Endothelial cell (in vitro differentiated cells): ENCODE measurements around the gene MAGI1. TPM values are rescaled to one million over a fixed set of nuclear protein-coding genes. Genes with fewer than 3 reads are reported as not detected.

ENCODE experiments used
- DNase-seq: peaks from one replicate; pipeline ENCODE4 v3.0.0; 2021; ENCODE audit warnings: low spot score
- H3K27ac Mint-ChIP-seq: one replicate; pipeline ENCODE4 v1.8.0; 2021; ENCODE audit warnings: mixed read lengths, inconsistent platforms; ENCODE audit not compliant: unreplicated experiment
- H3K27me3 Mint-ChIP-seq: one replicate; pipeline ENCODE4 v1.8.0; 2021; ENCODE audit warnings: mild to moderate bottlenecking, moderate library complexity, mixed read lengths, inconsistent platforms; ENCODE audit not compliant: unreplicated experiment
- H3K36me3 Mint-ChIP-seq: one replicate; pipeline ENCODE4 v1.8.0; 2021; ENCODE audit warnings: mild to moderate bottlenecking, low read depth, mixed read lengths, inconsistent platforms; ENCODE audit not compliant: unreplicated experiment
- H3K4me1 Mint-ChIP-seq: one replicate; pipeline ENCODE4 v1.8.0; 2021; ENCODE audit warnings: mild to moderate bottlenecking, mixed read lengths, inconsistent platforms; ENCODE audit not compliant: unreplicated experiment
- H3K4me3 Mint-ChIP-seq: one replicate; pipeline ENCODE4 v1.8.0; 2021; ENCODE audit warnings: mild to moderate bottlenecking, mixed read lengths, inconsistent platforms; ENCODE audit not compliant: unreplicated experiment
- H3K9me3 Mint-ChIP-seq: one replicate; pipeline ENCODE4 v1.8.0; 2021; ENCODE audit warnings: mixed read lengths, inconsistent platforms; ENCODE audit not compliant: unreplicated experiment
- total RNA-seq: library from RNA; stranded (reverse); fragmentation: NEBNext Ultra II Directional; extraction: Animal tissue kit (Norgen Biotek cat#: 25700); gene quantifications from one replicate; pipeline ENCODE4 v1.2.1, GENCODE V29; 2021; ENCODE audit not compliant: unreplicated experiment
- TF ChIP-seq, protein P1 (sequence below): fragments of 200-600 bp; sonication (generic); IDR thresholded peaks from one replicate; pipeline ENCODE4 v1.5.0; 2021; ENCODE audit warnings: antibody characterized with exemption; ENCODE audit not compliant: unreplicated experiment

The MAGI1 gene
- total RNA-seq, 1 donor from 2014 or later, result 33.8 TPM

DNA sequence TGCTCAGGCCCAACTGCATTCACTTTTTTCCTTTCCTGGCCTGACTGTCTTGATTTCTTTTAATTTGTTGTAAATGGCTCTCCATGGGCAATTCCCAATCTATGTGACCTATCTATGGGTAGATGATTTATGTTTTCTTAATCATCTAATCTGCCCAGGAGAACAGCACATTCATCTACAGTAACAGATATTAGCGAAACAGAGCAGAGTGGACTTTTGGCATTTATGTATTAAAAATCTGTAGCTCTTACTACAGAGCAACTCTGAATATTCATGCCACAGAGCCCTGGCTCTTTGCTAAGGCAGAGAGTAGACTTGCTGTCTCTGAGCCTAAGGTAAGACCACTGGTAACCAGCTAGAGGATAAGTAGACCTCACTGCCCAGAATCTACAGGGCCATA, 676.0 kb downstream of the MAGI1 start:
- H3K9me3 Mint-ChIP-seq, result no peaks in the 10 kb centered on the region
- H3K4me1 Mint-ChIP-seq, result peaks cover 26% of the 10 kb centered on the region
- TF ChIP-seq, protein P1, sequence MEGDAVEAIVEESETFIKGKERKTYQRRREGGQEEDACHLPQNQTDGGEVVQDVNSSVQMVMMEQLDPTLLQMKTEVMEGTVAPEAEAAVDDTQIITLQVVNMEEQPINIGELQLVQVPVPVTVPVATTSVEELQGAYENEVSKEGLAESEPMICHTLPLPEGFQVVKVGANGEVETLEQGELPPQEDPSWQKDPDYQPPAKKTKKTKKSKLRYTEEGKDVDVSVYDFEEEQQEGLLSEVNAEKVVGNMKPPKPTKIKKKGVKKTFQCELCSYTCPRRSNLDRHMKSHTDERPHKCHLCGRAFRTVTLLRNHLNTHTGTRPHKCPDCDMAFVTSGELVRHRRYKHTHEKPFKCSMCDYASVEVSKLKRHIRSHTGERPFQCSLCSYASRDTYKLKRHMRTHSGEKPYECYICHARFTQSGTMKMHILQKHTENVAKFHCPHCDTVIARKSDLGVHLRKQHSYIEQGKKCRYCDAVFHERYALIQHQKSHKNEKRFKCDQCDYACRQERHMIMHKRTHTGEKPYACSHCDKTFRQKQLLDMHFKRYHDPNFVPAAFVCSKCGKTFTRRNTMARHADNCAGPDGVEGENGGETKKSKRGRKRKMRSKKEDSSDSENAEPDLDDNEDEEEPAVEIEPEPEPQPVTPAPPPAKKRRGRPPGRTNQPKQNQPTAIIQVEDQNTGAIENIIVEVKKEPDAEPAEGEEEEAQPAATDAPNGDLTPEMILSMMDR, result no peak
- H3K27ac Mint-ChIP-seq, result no peak overlapping the region
- H3K4me3 Mint-ChIP-seq, result no peak overlapping the region
- H3K27me3 Mint-ChIP-seq, result peaks cover 2% of the 10 kb centered on the region
- no peak for DNase-seq
- peaks cover 27% of the 10 kb centered on the region for H3K36me3 Mint-ChIP-seq

DNA sequence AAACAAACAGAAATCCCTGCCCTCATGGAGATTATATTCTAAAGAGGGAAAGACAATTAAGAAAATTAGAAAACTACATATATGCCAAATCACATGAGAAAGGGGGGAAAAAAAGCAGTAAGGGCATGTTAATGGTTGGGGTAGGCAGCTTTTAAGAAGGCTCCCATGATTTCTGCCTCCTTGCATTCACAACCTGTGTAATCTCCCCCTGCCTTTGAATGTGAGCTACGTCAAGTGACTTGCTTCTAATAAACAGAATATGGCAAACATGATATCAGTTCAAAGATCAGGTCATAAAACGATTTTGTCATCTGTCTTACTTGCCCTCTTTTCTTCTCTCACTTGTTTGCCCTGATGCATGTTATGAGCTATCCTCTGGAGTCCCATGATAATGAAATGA, 677.3 kb downstream of the MAGI1 start:
- DNase-seq, result no peak
- H3K27me3 Mint-ChIP-seq, result peaks cover 2% of the 10 kb centered on the region
- peaks cover 27% of the 10 kb centered on the region for H3K36me3 Mint-ChIP-seq
- no peaks in the 10 kb centered on the region for H3K9me3 Mint-ChIP-seq
- no peak overlapping the region for H3K4me3 Mint-ChIP-seq
- TF ChIP-seq, protein P1, result no peak
- peaks cover 32% of the 10 kb centered on the region for H3K4me1 Mint-ChIP-seq
- H3K27ac Mint-ChIP-seq, result no peak overlapping the region

DNA sequence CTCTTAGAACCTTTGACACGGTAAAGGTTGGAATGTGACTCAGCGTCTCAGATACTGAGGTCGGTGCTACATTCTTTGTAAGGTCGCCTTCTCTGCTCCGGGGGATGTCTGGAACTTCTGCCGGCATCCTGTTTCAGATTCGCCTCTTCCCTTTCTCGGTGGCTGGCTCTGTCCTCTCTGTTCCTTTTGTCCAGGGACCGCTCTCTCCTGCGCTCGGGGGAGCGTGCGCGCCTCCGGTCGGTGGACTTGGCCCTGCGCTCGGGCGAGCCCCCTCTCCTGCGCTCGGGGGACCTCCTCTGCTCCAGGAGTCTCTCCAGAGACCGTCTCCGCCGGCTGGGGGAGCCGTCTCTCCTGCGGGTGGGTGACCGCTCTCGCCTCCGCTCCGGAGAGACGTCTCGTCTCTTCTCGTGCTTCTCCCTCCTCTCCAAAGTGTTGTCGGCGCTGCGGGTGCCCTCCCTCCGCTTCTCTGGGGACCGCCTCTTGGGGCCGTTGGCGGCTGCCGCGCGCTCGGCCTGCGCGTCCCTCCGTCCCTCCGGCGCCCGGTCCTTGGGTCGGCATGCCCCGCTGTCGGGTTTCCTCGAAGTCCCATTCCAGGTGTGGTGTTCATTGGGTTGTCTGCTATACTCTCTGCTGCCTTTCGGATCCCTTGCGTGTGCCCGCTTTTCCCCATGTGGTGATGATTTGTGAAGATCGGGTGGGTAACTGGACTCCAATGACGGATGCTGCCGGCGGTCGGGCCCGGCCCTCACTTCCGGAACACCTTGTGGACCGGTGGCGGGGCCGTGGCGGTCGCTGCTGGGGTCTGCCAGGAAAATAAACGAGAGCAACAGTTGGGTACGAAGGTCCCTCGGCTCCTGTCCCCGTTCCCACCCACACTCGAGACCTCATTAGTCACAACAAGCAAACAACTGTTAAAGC, 682.1 kb downstream of the MAGI1 start:
- Mint-ChIP-seq H3K4me3 (peak overlapping the region; percentile 79), H3K27me3 (no peaks in the 10 kb centered on the region), H3K9me3 (no peaks in the 10 kb centered on the region), H3K4me1 (peaks cover 45% of the 10 kb centered on the region), H3K36me3 (peaks cover 10% of the 10 kb centered on the region), H3K27ac (peak overlapping the region; percentile 72)
- TF ChIP-seq, protein P1, result no peak
- DNase-seq, result peak; percentile 48

DNA sequence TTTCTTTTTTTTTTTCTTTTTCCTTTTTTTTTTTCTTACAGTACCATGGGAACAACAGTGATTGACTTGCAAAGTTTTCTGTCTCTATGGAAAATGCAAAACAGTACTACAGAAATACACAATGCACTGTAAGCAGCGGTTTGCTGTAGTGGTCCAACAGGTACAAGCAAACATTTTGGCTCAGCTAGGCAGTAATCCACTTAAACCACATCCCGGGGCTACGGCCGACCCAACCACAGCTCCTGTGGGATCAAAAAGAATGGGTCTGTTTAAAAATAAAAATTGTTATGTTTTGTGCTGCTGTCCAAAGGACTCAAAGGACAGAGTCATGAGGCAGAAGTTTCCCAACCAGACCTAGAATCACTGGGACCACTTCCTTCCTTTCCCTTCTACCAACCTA, 683.8 kb downstream of the MAGI1 start:
- no peak for DNase-seq
- TF ChIP-seq, protein P1, result no peak
- Mint-ChIP-seq H3K27ac (no peak overlapping the region), H3K9me3 (no peaks in the 10 kb centered on the region), H3K27me3 (no peaks in the 10 kb centered on the region), H3K4me1 (peaks cover 46% of the 10 kb centered on the region), H3K4me3 (no peak overlapping the region), H3K36me3 (no peaks in the 10 kb centered on the region)

DNA sequence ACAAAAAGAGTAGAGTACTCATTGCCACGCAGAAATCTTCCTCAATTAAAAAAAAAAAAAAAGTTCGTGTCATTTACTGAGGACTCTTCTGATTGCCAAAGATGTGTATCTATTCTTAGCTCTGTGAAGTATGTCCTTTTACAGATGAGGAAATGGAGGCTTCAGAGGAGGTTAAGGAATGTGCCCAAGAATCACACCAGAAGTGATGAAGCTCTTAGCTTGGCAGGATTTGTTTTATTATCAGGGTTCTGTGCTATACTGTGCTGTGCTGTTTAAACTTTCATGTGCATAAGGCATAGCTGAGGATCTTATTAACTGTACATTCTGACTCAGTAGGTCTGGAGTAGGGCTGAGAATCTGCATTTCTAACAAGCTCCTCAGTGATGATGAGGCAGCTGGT, 685.8 kb downstream of the MAGI1 start:
- no peak for DNase-seq
- no peak overlapping the region for H3K4me3 Mint-ChIP-seq
- no peaks in the 10 kb centered on the region for H3K27me3 Mint-ChIP-seq
- TF ChIP-seq, protein P1, result no peak
- H3K27ac Mint-ChIP-seq, result no peak overlapping the region
- H3K9me3 Mint-ChIP-seq, result no peaks in the 10 kb centered on the region
- H3K4me1 Mint-ChIP-seq, result peaks cover 42% of the 10 kb centered on the region
- no peaks in the 10 kb centered on the region for H3K36me3 Mint-ChIP-seq
